Measurements from ENCODE around the gene UCKL1. TPM values are rescaled to one million over a fixed set of nuclear protein-coding genes. Genes with fewer than 3 reads are reported as not detected.

UCKL1 gene
- total RNA-seq, 2 experiments from 2014 or later: 41.3 to 46.1 TPM

GRCh38 chr20:63923651-63924050 lies 32.6 kb downstream of the UCKL1 start:
- peaks cover 32% of the 10 kb centered on the region for H3K36me3 Mint-ChIP-seq (ENCODE audit: low read depth)
- peak overlapping the region; percentile 10 for H3K27ac Mint-ChIP-seq
- intact Hi-C loops (cut with DNase I, micrococcal nuclease): loop anchor here in 1 of 2 experiments (2.0 kb wide), 1 partner anchor 71 kb away; no protein-coding TSS in a partner anchor
- H3K27me3 Mint-ChIP-seq: no peaks in the 10 kb centered on the region
- H3K4me3 Mint-ChIP-seq: no peak overlapping the region
- ChIA-PET CTCF (no interaction called here), POLR2A (no interaction called here)
- TF ChIP-seq CTCF (IDR thresholded peaks at IDR 0.05): no peak
- no peaks in the 10 kb centered on the region for H3K9me3 Mint-ChIP-seq
- no peak overlapping the region for H3K4me3 ChIP-seq (ENCODE audit: low read length)
- ATAC-seq (ENCODE audit: poor library complexity): no peak
- no peak overlapping the region for H3K27ac ChIP-seq (ENCODE audit: low read depth in 1 of 2, low read length in 2 of 2)
- peaks cover 34% of the 10 kb centered on the region for H3K36me3 ChIP-seq (ENCODE audit: insufficient read depth, low read length)
- no peaks in the 10 kb centered on the region for H3K9me3 ChIP-seq (ENCODE audit: control insufficient read depth in 1 of 2, insufficient read depth in 1 of 2, low read length in 2 of 2)
- no peak for DNase-seq
- no peaks in the 10 kb centered on the region for H3K27me3 ChIP-seq (ENCODE audit: control insufficient read depth in 1 of 2, insufficient read depth in 2 of 2, low read length in 2 of 2)
- no peaks in the 10 kb centered on the region for H3K4me1 ChIP-seq (ENCODE audit: insufficient read depth, low read length)
- peaks cover 27% of the 10 kb centered on the region for H3K4me1 Mint-ChIP-seq (ENCODE audit: low read depth)

- Histone ChIP-seq H3K4me3 (ENCODE audit: low read length) (no peak overlapping the region), H3K4me1 (ENCODE audit: insufficient read depth, low read length) (no peaks in the 10 kb centered on the region), H3K27me3 (ENCODE audit: control insufficient read depth in 1 of 2, insufficient read depth in 2 of 2, low read length in 2 of 2) (no peaks in the 10 kb centered on the region), H3K9me3 (ENCODE audit: control insufficient read depth in 1 of 2, insufficient read depth in 1 of 2, low read length in 2 of 2) (peaks cover 0 to 12% of the 10 kb centered on the region in 2 experiments), H3K36me3 (ENCODE audit: insufficient read depth, low read length) (peaks cover 19% of the 10 kb centered on the region), H3K27ac (ENCODE audit: low read depth in 1 of 2, low read length in 2 of 2) (no peak overlapping the region)
- CTCF ChIA-PET: no interaction called here
- POLR2A ChIA-PET: no interaction called here
- ATAC-seq (ENCODE audit: poor library complexity): no peak
- intact Hi-C loops (cut with DNase I, micrococcal nuclease): no loop called here
- Mint-ChIP-seq H3K4me1 (ENCODE audit: low read depth) (peaks cover 16% of the 10 kb centered on the region), H3K27ac (no peak overlapping the region), H3K27me3 (no peaks in the 10 kb centered on the region), H3K36me3 (ENCODE audit: low read depth) (peaks cover 37% of the 10 kb centered on the region), H3K4me3 (no peak overlapping the region), H3K9me3 (no peaks in the 10 kb centered on the region)
- DNase-seq: no peak
- TF ChIP-seq CTCF (IDR thresholded peaks at IDR 0.05): no peak
These were observed 36.0 kb downstream of the UCKL1 start for GRCh38 chr20:63920226-63920625.

GRCh38 chr20:63919130-63919529 lies 37.1 kb downstream of the UCKL1 start:
- intact Hi-C loops (cut with DNase I, micrococcal nuclease): no loop called here
- Mint-ChIP-seq H3K4me3 (no peak overlapping the region), H3K27me3 (no peaks in the 10 kb centered on the region), H3K9me3 (no peaks in the 10 kb centered on the region), H3K27ac (no peak overlapping the region), H3K4me1 (ENCODE audit: low read depth) (peaks cover 6% of the 10 kb centered on the region), H3K36me3 (ENCODE audit: low read depth) (peaks cover 41% of the 10 kb centered on the region)
- peaks cover 0 to 15% of the 10 kb centered on the region in 2 experiments for H3K9me3 ChIP-seq (ENCODE audit: control insufficient read depth in 1 of 2, insufficient read depth in 1 of 2, low read length in 2 of 2)
- no peak overlapping the region for H3K27ac ChIP-seq (ENCODE audit: low read depth in 1 of 2, low read length in 2 of 2)
- ATAC-seq (ENCODE audit: poor library complexity): no peak
- no peak overlapping the region for H3K4me3 ChIP-seq (ENCODE audit: low read length)
- POLR2A ChIA-PET: no interaction called here
- H3K4me1 ChIP-seq (ENCODE audit: insufficient read depth, low read length): no peaks in the 10 kb centered on the region
- TF ChIP-seq CTCF (IDR thresholded peaks at IDR 0.05): no peak
- DNase-seq: no peak
- H3K27me3 ChIP-seq (ENCODE audit: control insufficient read depth in 1 of 2, insufficient read depth in 2 of 2, low read length in 2 of 2): no peaks in the 10 kb centered on the region
- peaks cover 22% of the 10 kb centered on the region for H3K36me3 ChIP-seq (ENCODE audit: insufficient read depth, low read length)
- CTCF ChIA-PET: no interaction called here

All from CD4-positive, alpha-beta T cell (primary cell).